ENCODE measurements around the gene RPH3AL. TPM values are rescaled to one million over a fixed set of nuclear protein-coding genes. Genes with fewer than 3 reads are reported as not detected.

RPH3AL gene
- total RNA-seq, 4 donors from 2014 or later: 10.0 to 51.1 (median 25.7) TPM

DNA sequence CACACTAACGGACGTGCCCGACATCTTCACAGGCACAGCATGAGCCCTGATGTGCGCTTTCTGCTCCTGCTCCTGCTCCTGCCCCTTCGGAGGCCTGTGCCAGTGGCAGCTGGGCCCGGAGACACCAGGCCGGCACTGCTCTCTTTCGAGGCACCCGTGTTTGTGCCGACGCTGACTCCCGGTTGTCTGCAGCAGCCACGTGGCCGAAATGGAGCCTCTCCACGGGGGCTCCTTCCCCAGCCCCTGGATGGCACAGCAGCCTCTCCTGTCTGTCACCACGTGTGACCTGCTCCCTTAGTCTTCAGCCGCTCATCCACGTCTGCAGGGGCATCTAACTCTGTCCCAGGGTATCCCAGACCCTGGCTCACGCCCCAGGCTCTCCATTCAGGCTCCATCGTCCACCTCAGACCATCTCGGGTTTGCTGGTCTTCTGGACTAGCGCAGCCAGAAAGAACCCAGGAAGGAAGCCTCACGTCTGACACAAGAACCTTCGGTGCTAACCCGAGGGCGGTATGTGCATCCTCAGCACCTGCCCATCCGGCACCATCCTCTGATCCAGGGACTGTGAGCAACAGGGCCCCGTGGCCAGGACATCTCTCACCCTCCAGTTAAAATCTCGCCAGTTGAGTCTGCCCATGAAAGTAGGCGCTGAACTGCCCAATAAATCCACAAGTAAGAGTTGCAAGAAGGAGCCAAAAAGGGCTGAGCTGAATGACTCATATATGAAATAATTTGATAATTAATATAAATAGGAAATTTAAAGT, 4.2 kb upstream of the RPH3AL start:
- TF ChIP-seq, protein P1, sequence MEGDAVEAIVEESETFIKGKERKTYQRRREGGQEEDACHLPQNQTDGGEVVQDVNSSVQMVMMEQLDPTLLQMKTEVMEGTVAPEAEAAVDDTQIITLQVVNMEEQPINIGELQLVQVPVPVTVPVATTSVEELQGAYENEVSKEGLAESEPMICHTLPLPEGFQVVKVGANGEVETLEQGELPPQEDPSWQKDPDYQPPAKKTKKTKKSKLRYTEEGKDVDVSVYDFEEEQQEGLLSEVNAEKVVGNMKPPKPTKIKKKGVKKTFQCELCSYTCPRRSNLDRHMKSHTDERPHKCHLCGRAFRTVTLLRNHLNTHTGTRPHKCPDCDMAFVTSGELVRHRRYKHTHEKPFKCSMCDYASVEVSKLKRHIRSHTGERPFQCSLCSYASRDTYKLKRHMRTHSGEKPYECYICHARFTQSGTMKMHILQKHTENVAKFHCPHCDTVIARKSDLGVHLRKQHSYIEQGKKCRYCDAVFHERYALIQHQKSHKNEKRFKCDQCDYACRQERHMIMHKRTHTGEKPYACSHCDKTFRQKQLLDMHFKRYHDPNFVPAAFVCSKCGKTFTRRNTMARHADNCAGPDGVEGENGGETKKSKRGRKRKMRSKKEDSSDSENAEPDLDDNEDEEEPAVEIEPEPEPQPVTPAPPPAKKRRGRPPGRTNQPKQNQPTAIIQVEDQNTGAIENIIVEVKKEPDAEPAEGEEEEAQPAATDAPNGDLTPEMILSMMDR (IDR thresholded peaks at IDR 0.05): no peak
- no peak for DNase-seq (ENCODE audit: low spot score)
- peak; percentile 55 for ATAC-seq (ENCODE audit: low FRiP score)

DNA sequence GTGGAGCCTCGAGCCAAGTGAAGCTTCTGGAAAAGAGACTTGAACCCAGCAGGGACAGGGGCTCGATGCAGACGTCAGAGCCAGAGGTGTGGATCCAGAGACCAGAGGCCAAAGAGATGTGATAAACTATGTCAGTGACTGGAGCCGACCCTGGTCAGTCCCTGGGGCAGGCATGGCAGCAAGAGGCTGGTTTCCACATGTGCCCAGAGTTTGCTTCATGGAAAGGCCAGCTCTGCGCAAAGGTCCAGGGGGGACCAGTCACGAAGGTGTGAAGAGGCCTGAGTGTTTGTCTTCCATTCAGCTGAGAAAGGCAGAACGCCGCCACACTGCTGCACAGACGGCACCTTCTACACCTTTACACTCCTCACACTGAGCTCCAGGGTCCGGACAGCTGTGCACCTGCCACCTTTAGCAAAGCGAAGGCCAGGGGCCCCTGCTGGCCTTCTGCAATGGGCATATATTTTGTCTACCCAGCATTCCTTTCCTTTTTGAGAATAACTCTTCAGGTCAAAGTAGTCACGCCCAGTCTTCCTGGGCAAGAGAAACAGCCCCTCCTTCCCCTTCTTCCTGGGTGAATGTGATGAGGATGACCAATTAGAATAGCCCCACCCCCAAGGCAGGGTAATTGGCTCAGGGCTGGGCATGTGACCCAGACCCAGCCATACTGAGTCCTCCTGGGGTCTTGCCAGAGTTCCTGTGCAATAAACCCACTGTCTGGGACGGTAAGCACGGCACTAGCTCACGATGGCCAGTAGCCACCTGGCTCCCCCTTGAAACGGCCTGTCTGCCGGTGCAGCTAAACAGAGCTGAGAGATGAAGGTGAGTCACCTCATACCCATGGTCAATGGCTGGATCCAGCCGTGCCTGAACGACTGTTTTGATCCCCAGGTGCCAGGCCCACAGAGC, 2.3 kb upstream of the RPH3AL start:
- no peak for DNase-seq (ENCODE audit: low spot score)
- TF ChIP-seq, protein P1 (IDR thresholded peaks at IDR 0.05): no peak
- ATAC-seq (ENCODE audit: low FRiP score): no peak

DNA sequence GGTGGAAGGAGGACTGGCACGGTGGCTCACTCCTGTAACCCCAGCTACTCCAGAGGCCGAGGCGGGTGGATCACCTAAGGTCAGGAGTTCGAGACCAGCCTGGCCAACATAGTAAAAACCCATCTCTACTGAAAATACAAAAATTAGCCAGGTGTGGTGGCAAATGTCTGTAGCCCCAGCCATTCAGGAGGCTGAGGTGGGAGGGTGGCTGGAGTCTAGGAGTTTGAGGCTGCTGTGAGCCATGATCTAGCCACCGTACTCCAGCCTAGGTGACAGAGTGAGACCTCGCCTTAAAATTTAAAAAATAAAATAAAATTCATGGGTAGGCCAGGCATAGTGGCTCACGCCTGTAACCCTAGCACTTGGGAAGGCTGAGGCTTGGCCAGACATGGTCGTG, 1.2 kb upstream of the RPH3AL start:
- TF ChIP-seq, protein P1 (IDR thresholded peaks at IDR 0.05): no peak
- no peak for DNase-seq (ENCODE audit: low spot score)
- ATAC-seq (ENCODE audit: low FRiP score): no peak

DNA sequence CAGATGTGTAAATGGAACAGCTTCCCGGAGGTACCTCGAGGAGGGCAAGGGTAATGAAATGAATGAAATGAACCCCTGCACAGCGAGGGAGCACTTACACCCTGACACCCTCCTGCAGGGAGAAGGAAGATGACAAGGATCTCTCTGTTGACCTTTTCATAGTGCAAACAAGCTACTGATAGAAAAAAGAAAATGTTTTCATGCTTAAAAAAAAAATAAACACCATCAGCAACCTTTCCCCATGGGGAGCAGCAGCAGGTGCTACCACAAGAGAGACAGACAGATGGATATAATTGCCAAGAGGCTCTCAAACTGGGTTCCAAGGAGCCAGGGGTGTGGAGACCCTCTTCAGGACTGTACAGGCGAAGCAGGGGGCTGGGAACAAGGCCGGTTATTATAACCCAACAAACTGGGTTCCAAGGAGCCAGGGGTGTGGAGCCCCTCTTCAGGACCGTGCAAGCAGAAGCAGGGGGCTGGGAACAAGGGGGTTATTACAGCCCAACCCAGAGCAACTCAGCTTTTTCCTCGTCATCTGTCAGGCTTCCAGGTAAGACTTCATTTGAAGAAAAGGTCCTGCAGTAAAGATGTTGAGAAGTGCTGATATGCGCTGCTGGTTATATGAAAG, 718 bp upstream of the RPH3AL start:
- DNase-seq (ENCODE audit: low spot score) (no peak), ATAC-seq (ENCODE audit: low FRiP score) (no peak)
- TF ChIP-seq, protein P1 (IDR thresholded peaks at IDR 0.05): no peak

DNA sequence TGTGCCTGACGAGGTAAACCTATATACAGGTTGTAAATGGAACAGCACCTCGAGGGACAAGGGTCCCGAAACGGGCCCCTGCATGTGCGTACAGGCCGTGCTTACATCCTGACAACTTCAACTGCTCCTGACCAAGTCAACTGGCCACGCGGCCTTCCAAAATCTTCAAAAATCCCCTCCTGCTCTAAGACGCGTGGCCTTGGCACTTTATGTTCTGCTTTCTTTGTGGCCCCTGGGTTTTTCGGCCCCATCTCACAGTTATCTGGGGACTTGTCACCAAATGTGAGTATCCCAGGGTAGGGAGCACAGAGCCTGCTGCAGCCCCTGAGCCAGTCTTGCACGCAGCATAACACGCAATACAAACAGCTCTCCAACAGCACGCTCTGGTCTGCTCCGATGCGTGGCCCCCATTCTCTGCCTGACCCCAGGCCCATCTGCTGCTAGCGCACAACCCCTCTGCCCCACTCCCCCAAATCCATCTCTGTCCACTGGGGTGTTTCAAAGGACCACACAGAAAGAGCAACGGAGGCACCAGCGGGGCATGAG, 659 bp downstream of the RPH3AL start:
- DNase-seq (ENCODE audit: low spot score): no peak
- TF ChIP-seq, protein P1 (IDR thresholded peaks at IDR 0.05): no peak

DNA sequence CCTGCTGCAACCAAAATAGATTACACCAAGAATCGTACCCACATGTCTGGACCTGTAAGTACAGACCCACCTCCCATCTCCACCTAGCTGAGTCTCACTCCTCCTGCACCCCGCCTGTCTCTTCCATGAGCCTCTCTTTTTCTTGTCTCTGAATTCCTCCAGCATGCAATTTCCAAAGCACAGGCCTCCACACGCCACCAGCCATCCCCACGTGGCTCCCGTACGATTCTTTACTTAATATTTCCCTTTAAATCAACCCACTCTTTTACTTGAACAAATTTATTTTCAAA, 1.2 kb downstream of the RPH3AL start:
- DNase-seq (ENCODE audit: low spot score) (no peak), ATAC-seq (ENCODE audit: low FRiP score) (peak; percentile 19)
- TF ChIP-seq, protein P1 (IDR thresholded peaks at IDR 0.05): no peak

More for the DNA sequence above, 659 bp downstream of the RPH3AL start:
- ATAC-seq (ENCODE audit: low FRiP score): no peak

Data from omental fat pad (tissue), 4 donors.